ENCODE data around the gene LDLRAD4.

LDLRAD4 gene

DNA sequence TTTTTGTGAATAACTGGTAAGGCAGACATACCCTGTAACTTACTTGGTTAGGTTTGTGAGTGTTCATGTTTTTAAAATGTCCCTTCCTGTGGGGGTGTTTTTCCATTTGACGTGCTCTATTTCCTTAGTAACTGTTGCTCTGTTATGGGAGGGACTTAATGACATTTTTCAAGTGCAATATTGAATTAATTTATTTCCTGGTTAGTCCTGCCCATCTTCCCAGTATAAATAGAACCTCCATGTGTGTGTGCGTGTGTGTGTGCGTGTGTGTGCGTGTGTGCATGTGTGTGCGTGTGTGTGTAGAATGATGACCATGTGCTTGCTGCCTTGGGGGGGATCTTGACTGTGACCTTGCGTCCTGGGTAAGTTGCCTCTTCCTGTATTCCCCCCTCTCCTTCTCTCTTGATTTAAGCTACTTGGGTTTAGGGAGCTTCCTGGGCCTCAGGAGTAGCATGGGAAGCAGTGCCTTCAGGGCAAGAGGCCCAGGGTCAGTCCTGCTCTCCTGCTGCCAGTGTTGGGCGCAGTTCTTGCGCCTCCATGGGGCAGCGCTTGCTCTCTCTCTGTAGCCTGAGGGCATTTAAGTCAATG is 163.9 kb downstream of the LDLRAD4 start:
- Histone ChIP-seq H3K4me3 (replicated peaks; ENCODE audit: insufficient read depth, low read length) (no peak overlapping the region), H3K27me3 (ENCODE audit: insufficient read depth, poor library complexity, severe bottlenecking) (no peaks in the 10 kb centered on the region), H3K27ac (replicated peaks) (no peak overlapping the region)
- no peak for TF ChIP-seq GABPA (IDR thresholded peaks at IDR 0.05; ENCODE audit: low read depth)
- no peak for TF ChIP-seq SPI1 (IDR thresholded peaks at IDR 0.05; ENCODE audit: borderline replicate concordance, low read depth)
- TF ChIP-seq, protein P1, sequence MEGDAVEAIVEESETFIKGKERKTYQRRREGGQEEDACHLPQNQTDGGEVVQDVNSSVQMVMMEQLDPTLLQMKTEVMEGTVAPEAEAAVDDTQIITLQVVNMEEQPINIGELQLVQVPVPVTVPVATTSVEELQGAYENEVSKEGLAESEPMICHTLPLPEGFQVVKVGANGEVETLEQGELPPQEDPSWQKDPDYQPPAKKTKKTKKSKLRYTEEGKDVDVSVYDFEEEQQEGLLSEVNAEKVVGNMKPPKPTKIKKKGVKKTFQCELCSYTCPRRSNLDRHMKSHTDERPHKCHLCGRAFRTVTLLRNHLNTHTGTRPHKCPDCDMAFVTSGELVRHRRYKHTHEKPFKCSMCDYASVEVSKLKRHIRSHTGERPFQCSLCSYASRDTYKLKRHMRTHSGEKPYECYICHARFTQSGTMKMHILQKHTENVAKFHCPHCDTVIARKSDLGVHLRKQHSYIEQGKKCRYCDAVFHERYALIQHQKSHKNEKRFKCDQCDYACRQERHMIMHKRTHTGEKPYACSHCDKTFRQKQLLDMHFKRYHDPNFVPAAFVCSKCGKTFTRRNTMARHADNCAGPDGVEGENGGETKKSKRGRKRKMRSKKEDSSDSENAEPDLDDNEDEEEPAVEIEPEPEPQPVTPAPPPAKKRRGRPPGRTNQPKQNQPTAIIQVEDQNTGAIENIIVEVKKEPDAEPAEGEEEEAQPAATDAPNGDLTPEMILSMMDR (IDR thresholded peaks at IDR 0.05; ENCODE audit: insufficient read depth, low read length): no peak
- no peak for TF ChIP-seq POLR2AphosphoS5 (IDR thresholded peaks at IDR 0.05; ENCODE audit: low read depth)
- TF ChIP-seq, protein P2, sequence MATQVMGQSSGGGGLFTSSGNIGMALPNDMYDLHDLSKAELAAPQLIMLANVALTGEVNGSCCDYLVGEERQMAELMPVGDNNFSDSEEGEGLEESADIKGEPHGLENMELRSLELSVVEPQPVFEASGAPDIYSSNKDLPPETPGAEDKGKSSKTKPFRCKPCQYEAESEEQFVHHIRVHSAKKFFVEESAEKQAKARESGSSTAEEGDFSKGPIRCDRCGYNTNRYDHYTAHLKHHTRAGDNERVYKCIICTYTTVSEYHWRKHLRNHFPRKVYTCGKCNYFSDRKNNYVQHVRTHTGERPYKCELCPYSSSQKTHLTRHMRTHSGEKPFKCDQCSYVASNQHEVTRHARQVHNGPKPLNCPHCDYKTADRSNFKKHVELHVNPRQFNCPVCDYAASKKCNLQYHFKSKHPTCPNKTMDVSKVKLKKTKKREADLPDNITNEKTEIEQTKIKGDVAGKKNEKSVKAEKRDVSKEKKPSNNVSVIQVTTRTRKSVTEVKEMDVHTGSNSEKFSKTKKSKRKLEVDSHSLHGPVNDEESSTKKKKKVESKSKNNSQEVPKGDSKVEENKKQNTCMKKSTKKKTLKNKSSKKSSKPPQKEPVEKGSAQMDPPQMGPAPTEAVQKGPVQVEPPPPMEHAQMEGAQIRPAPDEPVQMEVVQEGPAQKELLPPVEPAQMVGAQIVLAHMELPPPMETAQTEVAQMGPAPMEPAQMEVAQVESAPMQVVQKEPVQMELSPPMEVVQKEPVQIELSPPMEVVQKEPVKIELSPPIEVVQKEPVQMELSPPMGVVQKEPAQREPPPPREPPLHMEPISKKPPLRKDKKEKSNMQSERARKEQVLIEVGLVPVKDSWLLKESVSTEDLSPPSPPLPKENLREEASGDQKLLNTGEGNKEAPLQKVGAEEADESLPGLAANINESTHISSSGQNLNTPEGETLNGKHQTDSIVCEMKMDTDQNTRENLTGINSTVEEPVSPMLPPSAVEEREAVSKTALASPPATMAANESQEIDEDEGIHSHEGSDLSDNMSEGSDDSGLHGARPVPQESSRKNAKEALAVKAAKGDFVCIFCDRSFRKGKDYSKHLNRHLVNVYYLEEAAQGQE (IDR thresholded peaks at IDR 0.05; ENCODE audit: insufficient replicate concordance, low read depth): no peak
- no peak for DNase-seq (ENCODE audit: low read depth in 1 of 2, low spot score in 1 of 2)

DNA sequence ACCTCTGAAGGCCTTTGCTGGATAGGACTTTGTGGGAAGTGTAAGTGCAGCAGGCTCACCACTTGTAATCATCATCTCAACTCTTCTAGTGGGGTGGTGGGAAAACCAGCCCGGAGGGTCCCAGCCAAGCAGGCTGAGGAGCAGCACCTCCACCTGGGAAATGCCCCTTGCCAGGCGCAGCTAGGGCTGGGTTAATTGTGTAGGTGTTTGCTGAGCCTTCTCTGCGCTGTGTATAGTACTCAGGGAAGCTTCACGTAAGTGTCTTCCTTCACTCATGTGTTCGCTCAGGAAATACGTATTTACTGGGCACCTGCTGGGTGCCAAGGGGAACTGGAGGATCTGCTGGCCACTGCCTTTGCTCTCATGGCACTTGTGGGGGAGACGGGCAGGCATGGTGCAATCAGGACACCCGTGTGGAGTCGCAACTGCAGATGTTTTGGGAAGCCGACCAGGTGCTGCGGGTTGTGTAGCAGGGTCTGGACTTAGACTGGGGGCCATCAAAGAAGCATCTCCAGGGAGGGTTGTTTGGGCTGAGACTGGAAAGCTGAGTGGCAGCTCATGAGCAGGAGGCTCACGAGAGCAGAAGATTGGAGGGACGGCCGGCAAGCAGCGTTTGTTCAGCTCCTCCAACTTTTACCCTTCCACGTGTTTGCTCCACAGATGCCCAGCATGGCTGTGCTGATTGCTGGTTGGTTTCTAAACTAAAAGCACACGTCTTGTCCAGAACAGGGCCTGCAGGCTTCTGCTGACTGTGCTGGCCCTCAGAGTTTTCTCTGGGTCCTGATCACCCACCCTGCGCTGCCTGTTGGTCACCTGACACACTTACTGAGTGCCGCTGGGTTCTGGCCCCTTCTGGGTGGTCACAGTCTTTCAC is 164.6 kb downstream of the LDLRAD4 start:
- Histone ChIP-seq H3K4me3 (replicated peaks; ENCODE audit: insufficient read depth, low read length) (no peak overlapping the region), H3K27ac (replicated peaks) (no peak overlapping the region), H3K27me3 (ENCODE audit: insufficient read depth, poor library complexity, severe bottlenecking) (no peaks in the 10 kb centered on the region)
- TF ChIP-seq, protein P1 (IDR thresholded peaks at IDR 0.05; ENCODE audit: insufficient read depth, low read length): no peak
- no peak for TF ChIP-seq SPI1 (IDR thresholded peaks at IDR 0.05; ENCODE audit: borderline replicate concordance, low read depth)
- no peak for TF ChIP-seq POLR2AphosphoS5 (IDR thresholded peaks at IDR 0.05; ENCODE audit: low read depth)
- no peak for TF ChIP-seq GABPA (IDR thresholded peaks at IDR 0.05; ENCODE audit: low read depth)
- no peak for DNase-seq (ENCODE audit: low read depth in 1 of 2, low spot score in 1 of 2)

DNA sequence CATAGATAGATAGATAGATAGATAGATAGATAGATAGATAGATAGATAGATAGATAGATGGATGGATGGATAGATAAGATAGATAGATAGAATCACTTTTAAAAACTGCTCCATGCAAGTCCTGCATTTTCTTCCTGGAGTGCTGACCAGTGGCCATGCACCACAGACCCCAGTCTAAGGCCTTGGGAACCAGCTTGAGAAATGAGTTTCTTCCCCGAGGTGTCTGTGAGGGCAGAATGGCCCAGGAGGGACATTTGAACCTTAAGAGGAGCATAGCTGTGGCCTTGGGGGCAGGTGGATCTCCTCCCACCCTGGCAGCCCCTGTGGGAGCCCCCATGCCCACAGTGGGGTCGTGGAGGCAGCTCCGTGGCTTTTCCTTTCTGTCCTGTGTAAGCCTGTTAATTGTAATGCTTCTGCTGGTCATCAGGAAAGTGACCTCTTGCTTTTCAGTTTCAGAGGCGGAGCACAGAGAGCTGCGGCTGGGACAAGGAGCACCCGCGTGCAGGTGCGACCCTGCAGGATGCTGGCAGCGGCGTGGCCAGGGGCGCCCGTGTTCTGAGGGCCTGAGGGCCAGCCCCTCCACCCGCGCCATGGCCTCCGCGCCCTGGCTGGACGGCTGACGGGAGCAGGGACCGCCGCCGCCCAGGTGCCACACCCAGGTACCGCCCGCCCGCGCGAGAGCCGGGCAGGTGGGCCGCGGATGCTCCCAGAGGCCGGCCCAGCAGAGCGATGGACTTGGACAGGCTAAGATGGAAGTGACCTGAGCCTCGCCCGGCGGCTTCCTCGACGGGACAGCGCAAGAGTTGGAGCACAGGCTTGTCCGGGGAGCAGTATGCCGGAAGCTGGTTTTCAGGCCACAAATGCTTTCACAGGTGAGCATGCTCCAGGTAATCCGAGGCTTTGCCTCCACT is 168.6 kb downstream of the LDLRAD4 start:
- TF ChIP-seq POLR2AphosphoS5 (IDR thresholded peaks at IDR 0.05; ENCODE audit: low read depth) (no peak), GABPA (IDR thresholded peaks at IDR 0.05; ENCODE audit: low read depth) (no peak), SPI1 (IDR thresholded peaks at IDR 0.05; ENCODE audit: borderline replicate concordance, low read depth) (no peak)
- TF ChIP-seq, protein P1 (IDR thresholded peaks at IDR 0.05; ENCODE audit: insufficient read depth, low read length): no peak
- TF ChIP-seq, protein P2 (IDR thresholded peaks at IDR 0.05; ENCODE audit: insufficient replicate concordance, low read depth): no peak
- no peak overlapping the region for H3K4me3 ChIP-seq (replicated peaks; ENCODE audit: insufficient read depth, low read length)
- no peaks in the 10 kb centered on the region for H3K27me3 ChIP-seq (ENCODE audit: insufficient read depth, poor library complexity, severe bottlenecking)
- no peak overlapping the region for H3K27ac ChIP-seq (replicated peaks)
- no peak for DNase-seq (ENCODE audit: low read depth in 1 of 2, low spot score in 1 of 2)

All from HL-60 (cell line).